Measurements from ENCODE around the gene PGAP2.

PGAP2 gene

DNA sequence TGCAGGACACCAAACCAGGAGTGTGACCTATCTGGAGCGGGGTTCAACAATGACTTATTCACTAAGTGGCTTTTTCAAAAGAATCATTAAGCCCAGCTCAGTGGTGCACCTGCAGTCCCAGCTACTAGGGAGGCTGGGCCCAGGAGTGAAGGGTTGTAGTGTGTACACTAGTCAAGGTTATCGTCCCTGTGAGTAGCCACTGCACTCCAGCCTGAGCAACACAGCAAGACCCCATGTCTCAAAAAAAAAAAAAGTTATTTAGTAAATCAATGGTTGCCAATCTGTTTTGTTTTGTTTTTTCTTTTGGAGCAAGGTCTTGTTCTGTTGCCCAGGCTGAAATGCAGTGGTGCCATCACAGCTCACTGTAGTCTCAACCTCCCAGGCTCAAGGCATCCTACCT, 24.5 kb downstream of the PGAP2 start:
- DNase-seq (ENCODE audit: low read depth) = no peak
- H3K4me3 ChIP-seq (ENCODE audit: low read depth, low read length) = no peak overlapping the region
- TF ChIP-seq CTCF (IDR thresholded peaks at IDR 0.05; ENCODE audit: low read depth, low read length, missing control alignments) = no peak

DNA sequence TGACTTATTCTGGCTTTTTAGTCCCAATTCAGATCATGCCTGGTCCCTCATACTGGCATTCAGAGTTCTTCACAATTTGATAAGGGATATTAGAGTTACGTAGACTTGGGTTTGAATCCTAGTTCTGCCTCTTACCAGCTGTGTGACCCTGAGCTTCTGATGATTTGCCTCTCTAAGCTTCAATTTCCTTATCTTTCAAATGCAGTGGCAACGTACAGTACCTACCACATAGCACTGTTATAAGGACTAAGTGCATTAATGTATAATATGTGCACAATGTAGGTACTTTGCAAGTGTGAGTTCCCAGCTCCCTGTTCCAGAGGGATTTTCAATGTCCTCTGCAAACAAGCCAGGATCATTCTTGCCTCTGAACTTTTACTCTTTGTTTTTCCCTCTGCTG, 25.1 kb downstream of the PGAP2 start:
- TF ChIP-seq CTCF (IDR thresholded peaks at IDR 0.05; ENCODE audit: low read depth, low read length, missing control alignments) = no peak
- DNase-seq (ENCODE audit: low read depth) = no peak
- H3K4me3 ChIP-seq (ENCODE audit: low read depth, low read length) = no peak overlapping the region

GRCh38 chr11:3834349-3834663, 25.9 kb downstream of the PGAP2 start:
- H3K4me3 ChIP-seq (ENCODE audit: low read depth, low read length) = no peak overlapping the region
- DNase-seq (ENCODE audit: low read depth) = no peak
- no peak for TF ChIP-seq CTCF (IDR thresholded peaks at IDR 0.05; ENCODE audit: low read depth, low read length, missing control alignments)

GRCh38 chr11:3834664-3835461, 26.5 kb downstream of the PGAP2 start:
- H3K4me3 ChIP-seq (ENCODE audit: low read depth, low read length) = no peak overlapping the region
- no peak for TF ChIP-seq CTCF (IDR thresholded peaks at IDR 0.05; ENCODE audit: low read depth, low read length, missing control alignments)
- no peak for DNase-seq (ENCODE audit: low read depth)

- no peak overlapping the region for H3K4me3 ChIP-seq (ENCODE audit: low read depth, low read length)
- no peak for DNase-seq (ENCODE audit: low read depth)
- TF ChIP-seq CTCF (IDR thresholded peaks at IDR 0.05; ENCODE audit: low read depth, low read length, missing control alignments) = no peak
These were observed 27.4 kb downstream of the PGAP2 start for GRCh38 chr11:3835751-3836150.

GRCh38 chr11:3836903-3837302, 28.5 kb downstream of the PGAP2 start:
- no peak for TF ChIP-seq CTCF (IDR thresholded peaks at IDR 0.05; ENCODE audit: low read depth, low read length, missing control alignments)
- no peak for DNase-seq (ENCODE audit: low read depth)
- peak overlapping the region; percentile 74 for H3K4me3 ChIP-seq (ENCODE audit: low read depth, low read length)

DNA sequence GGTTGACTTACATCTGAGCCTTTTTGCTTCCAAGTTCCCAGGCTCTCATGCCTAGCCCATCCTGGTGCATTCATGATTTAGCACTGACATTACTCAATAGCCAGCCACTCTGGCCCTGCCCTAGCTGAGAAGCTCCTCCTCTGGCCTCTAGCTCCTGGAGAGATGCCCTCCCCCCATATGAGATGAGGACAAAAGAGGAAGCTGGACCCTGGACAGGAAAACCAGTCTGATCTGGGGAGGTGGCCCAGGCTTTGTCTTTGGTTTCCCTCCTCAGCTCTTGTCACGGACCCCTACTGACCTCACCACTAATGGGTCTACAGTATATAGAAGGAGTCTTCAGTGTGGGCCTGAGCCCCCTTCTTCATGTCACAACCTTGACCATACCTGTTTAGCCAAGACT, 29.4 kb downstream of the PGAP2 start:
- no peak for DNase-seq (ENCODE audit: low read depth)
- no peak for TF ChIP-seq CTCF (IDR thresholded peaks at IDR 0.05; ENCODE audit: low read depth, low read length, missing control alignments)
- peak overlapping the region; percentile 74 for H3K4me3 ChIP-seq (ENCODE audit: low read depth, low read length)

All from GM12864 (cell line).